AG09309 (cell line): ENCODE results near the gene MYO1A.
A peak's percentile ranks its signal among the peaks of the same experiment; 100 is the strongest.

ENCODE experiments used
- DNase-seq: peaks from one replicate; pipeline ENCODE4 v3.0.0-alpha.2; 2010; ENCODE audit warnings: low read depth
- H3K4me3 ChIP-seq: 2 replicates; pipeline ENCODE4 v1.5.1; 2011; ENCODE audit warnings: mild to moderate bottlenecking, low read depth, low read length, moderate library complexity; ENCODE audit not compliant: control insufficient read depth
- TF ChIP-seq, protein P1 (sequence below): IDR thresholded peaks from 2 replicates; pipeline ENCODE4 v1.5.1; 2011; ENCODE audit warnings: mild to moderate bottlenecking, low read depth, low read length, inconsistent platforms; ENCODE audit not compliant: insufficient read depth, control insufficient read depth; ENCODE audit errors: missing control alignments

Gene MYO1A

DNA sequence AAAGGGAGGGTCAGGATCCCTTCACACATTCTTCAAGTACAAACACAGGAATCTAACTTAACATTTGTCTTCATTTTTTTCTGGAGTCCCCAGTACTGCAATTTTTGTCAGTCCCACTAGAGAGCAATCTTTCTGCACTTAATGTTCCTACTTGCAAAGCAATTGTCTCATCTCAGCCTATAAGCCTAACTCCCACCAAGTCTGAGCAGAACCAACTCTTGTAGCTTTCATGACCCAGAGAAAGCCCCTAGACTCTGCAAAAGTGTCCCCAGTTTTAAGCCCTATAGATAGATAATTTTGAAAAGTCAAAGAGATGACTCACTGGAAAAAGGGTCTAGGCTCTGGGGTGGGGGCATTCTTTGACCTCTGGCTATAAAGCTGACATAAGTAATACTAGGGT, 41.8 kb downstream of the MYO1A start:
- TF ChIP-seq, protein P1, sequence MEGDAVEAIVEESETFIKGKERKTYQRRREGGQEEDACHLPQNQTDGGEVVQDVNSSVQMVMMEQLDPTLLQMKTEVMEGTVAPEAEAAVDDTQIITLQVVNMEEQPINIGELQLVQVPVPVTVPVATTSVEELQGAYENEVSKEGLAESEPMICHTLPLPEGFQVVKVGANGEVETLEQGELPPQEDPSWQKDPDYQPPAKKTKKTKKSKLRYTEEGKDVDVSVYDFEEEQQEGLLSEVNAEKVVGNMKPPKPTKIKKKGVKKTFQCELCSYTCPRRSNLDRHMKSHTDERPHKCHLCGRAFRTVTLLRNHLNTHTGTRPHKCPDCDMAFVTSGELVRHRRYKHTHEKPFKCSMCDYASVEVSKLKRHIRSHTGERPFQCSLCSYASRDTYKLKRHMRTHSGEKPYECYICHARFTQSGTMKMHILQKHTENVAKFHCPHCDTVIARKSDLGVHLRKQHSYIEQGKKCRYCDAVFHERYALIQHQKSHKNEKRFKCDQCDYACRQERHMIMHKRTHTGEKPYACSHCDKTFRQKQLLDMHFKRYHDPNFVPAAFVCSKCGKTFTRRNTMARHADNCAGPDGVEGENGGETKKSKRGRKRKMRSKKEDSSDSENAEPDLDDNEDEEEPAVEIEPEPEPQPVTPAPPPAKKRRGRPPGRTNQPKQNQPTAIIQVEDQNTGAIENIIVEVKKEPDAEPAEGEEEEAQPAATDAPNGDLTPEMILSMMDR: peak; percentile 69
- no peak overlapping the region for H3K4me3 ChIP-seq
- DNase-seq: peak; percentile 50

DNA sequence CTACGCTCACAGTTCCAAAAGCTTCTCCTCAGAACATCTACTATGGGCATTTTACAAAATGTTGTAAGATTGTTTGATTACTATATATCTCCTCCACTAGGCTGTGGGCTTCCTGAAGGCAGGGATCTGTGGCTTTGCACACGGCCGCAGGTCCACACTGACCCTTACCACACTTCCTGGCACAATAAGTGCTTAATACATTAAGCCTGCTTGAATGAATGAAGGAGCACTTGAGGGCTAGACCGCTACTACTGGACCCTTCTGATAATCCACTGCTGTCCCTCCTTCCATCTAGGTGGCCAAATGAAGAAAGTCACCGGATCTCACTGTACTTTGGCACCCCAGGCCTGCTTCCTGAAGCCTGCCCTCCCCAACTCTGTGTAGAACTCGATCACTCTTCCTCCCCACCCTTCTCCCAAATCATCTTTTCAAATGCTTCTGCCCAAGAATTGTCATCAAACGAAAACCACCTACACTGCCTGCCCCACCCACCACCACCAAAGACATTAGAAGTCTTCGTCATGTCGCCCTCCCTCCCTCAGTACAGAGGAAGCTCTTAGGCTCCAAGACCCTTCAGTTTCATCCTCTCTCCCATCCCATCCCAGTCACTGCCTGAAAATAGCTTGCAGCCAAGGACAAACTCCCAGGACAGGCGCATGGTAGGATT, 43.0 kb downstream of the MYO1A start:
- TF ChIP-seq, protein P1: no peak
- peak overlapping the region; percentile 32 for H3K4me3 ChIP-seq

DNA sequence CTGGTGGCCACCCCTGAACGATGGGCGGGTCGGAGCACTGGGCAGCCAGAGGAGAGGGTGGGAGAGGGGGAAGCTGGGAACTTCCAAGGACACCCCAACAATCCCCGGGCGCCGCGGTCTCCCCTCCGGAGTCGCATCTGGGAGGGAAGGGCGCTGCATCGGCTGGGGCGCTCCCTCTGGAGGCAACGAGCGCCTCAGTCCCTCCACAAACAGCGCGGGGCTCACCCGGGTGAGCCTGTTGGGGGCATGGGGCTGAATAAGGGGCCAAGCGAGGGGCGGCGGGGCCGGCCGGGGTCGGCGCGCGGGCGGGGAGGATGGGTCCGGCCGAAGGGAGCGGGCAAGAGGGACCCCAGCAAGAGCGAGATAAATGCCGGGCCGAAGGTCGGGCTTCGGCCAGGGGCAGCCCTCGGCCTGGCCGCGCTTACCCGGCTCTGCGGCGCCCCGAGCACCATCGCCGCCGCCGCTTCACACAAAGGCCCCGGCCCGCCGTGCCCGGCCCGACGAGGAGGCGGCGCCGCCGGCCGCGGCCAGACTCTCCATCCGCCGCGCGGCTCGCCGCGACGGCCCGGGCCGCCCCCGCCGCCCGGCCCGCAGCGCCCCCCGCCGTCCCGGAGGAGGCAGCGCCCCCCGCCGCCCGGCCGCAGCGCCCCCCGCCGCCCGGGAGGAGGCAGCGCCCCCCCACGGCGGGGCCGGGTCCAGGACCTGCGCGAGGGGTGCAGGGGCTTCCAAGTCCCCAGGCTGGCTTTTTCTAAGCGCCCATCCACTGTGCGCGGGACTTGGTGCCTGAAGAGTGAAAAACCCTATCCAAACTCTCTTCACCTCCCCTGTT, 43.7 kb downstream of the MYO1A start, which contains the start of gene ZBTB39:
Gene ZBTB39, minus strand, starts transcription at position 567 of the 829 bp plus-strand sequence. CDS start 1,629 bp downstream, outside the sequence.
- DNase-seq: no peak
- TF ChIP-seq, protein P1: peak; percentile 31
- peak within 1 kb of the TSS; percentile 96 for H3K4me3 ChIP-seq

More for the DNA sequence above, 43.0 kb downstream of the MYO1A start:
- no peak for DNase-seq

DNA sequence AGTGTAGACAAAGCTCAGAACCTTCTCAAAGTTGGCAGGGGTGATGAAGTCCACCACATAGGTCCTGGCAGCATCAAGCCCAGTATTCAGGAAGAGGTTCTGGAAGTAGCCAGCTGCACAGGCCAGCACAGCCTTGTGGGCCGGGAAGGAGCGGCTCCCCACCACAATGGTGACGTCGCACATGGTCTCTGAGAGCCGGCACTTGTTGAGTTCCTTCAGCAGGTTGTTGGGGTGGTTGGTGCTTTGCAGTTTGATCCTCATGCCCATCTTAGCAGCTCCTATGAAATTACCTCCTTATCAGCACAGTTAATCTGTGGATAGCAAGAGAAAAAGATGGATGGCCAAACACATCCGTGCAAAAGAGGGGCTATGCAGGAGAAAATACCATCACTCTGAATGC, 45.3 kb downstream of the MYO1A start:
- H3K4me3 ChIP-seq: no peak overlapping the region
- TF ChIP-seq, protein P1: no peak
- DNase-seq: no peak

DNA sequence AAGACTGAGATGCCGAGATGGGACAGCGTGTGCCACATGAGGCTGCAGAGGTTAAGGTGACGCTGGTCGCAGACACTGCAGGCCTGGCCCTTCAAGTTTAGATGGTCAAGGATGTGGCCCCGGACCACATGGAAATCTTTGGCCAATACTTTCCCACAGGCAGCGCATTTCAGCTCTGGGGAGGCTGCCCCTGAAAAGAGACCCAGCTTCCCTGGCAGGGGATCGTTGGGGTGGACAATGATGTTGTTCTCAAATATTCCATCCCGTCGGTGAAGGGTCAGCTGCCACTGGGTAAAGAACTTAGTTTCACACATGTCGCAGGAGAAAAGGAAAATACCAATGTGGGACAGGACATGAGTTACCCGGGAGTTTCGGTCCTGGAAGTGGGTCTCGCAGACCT, 46.5 kb downstream of the MYO1A start:
- no peak for DNase-seq
- no peak overlapping the region for H3K4me3 ChIP-seq
- TF ChIP-seq, protein P1: no peak

DNA sequence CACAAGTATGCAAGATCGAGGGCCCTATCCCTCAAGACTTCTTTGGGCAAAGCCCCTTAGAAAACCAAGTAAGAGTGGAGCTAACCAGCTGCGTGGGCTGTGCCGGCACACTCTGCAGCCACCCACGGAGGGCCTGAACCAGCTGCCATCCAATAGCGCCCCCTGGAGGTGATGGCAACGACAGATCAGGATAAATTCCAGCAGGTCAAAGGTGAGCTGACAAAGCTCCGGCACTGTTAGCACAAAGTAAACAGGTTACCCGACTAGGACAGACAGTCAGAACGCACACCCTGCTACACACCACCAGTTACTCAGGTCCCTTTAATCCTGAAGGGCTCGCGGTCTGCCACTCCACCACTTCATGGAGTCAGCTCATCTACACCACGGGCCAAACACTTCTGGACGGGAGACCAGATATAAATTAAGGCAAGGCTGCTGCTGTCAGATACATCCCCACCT, 48.5 kb downstream of the MYO1A start:
- TF ChIP-seq, protein P1: peak; percentile 75
- H3K4me3 ChIP-seq: no peak overlapping the region
- DNase-seq: no peak
